ENCODE measurements around the gene ABHD18. TPM values are rescaled to one million over a fixed set of nuclear protein-coding genes. Genes with fewer than 3 reads are reported as not detected.

The ABHD18 gene
- total RNA-seq, 1 experiment from 2014 or later, result 10.1 TPM

GRCh38 chr4:128068918-128069317, 103.7 kb downstream of the ABHD18 start:
- CTCF ChIA-PET, result no interaction called here
- no peaks in the 10 kb centered on the region for H3K36me3 ChIP-seq (ENCODE audit: insufficient read depth, low read length, poor library complexity, severe bottlenecking)
- intact Hi-C loops (cut with micrococcal nuclease; ENCODE audit: unreplicated experiment), result loop anchor here (10.0 kb wide), 1 partner anchor 216 kb away; the partner anchor contains the start of gene PGRMC2
- H3K27me3 ChIP-seq (replicated peaks; ENCODE audit: insufficient read depth, low read depth, low read length, poor library complexity), result no peaks in the 10 kb centered on the region
- peaks cover 4% of the 10 kb centered on the region for H3K4me1 ChIP-seq (ENCODE audit: insufficient read depth, low read length, poor library complexity, severe bottlenecking)
- H3K9me3 ChIP-seq (ENCODE audit: low read depth, low read length, poor library complexity, severe bottlenecking), result no peaks in the 10 kb centered on the region
- no TSS peak for BruUV-seq (replicated peaks)
- POLR2A ChIA-PET (ENCODE audit: low non-redundant PET), result no interaction called here
- TF ChIP-seq, protein P1, sequence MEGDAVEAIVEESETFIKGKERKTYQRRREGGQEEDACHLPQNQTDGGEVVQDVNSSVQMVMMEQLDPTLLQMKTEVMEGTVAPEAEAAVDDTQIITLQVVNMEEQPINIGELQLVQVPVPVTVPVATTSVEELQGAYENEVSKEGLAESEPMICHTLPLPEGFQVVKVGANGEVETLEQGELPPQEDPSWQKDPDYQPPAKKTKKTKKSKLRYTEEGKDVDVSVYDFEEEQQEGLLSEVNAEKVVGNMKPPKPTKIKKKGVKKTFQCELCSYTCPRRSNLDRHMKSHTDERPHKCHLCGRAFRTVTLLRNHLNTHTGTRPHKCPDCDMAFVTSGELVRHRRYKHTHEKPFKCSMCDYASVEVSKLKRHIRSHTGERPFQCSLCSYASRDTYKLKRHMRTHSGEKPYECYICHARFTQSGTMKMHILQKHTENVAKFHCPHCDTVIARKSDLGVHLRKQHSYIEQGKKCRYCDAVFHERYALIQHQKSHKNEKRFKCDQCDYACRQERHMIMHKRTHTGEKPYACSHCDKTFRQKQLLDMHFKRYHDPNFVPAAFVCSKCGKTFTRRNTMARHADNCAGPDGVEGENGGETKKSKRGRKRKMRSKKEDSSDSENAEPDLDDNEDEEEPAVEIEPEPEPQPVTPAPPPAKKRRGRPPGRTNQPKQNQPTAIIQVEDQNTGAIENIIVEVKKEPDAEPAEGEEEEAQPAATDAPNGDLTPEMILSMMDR (conservative IDR thresholded peaks at IDR 0.05; ENCODE audit: low read depth, low read length), result peak; percentile 54
- TF ChIP-seq EZH2 (IDR thresholded peaks at IDR 0.05; ENCODE audit: borderline replicate concordance, low read depth, low read length, poor library complexity, severe bottlenecking), result no peak
- no peak overlapping the region for H3K27ac ChIP-seq (ENCODE audit: low read depth, low read length, poor library complexity, severe bottlenecking)
- DNase-seq (ENCODE audit: low spot score), result peak; percentile 58
- H3K4me3 ChIP-seq (ENCODE audit: low read depth, low read length, poor library complexity, severe bottlenecking), result no peak overlapping the region

DNA sequence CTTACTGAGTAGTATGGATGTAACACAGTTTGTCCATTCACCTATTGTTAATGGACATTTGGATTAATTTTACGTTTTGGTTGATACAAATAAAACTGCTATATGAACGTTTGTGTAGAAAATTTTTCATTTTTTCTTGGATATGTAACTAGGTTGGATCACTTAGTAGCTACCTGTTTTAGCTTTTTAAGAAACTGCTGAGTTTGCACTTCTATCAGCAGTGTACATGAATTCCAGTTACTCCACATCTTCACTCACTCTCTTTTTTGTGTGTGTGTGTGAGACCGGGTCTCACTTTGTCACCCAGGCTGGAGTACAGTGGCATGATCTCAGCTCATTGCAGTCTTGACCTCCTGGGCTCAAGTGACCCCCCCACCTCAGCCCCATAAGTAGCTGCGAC, 111.3 kb downstream of the ABHD18 start:
- POLR2A ChIA-PET (ENCODE audit: low non-redundant PET), result no interaction called here
- no TSS peak for BruUV-seq (replicated peaks)
- Histone ChIP-seq H3K27me3 (replicated peaks; ENCODE audit: insufficient read depth, low read depth, low read length, poor library complexity) (no peaks in the 10 kb centered on the region), H3K27ac (ENCODE audit: low read depth, low read length, poor library complexity, severe bottlenecking) (no peak overlapping the region), H3K4me1 (ENCODE audit: insufficient read depth, low read length, poor library complexity, severe bottlenecking) (no peaks in the 10 kb centered on the region), H3K4me3 (ENCODE audit: low read depth, low read length, poor library complexity, severe bottlenecking) (no peak overlapping the region), H3K9me3 (ENCODE audit: low read depth, low read length, poor library complexity, severe bottlenecking) (no peaks in the 10 kb centered on the region), H3K36me3 (ENCODE audit: insufficient read depth, low read length, poor library complexity, severe bottlenecking) (peaks cover 6% of the 10 kb centered on the region)
- DNase-seq (ENCODE audit: low spot score), result no peak
- CTCF ChIA-PET, result no interaction called here
- intact Hi-C loops (cut with micrococcal nuclease; ENCODE audit: unreplicated experiment), result no loop called here
- TF ChIP-seq EZH2 (IDR thresholded peaks at IDR 0.05; ENCODE audit: borderline replicate concordance, low read depth, low read length, poor library complexity, severe bottlenecking), result no peak
- TF ChIP-seq, protein P1 (conservative IDR thresholded peaks at IDR 0.05; ENCODE audit: low read depth, low read length), result no peak

Other genes starting within 250 kb of the ABHD18 start
- not detected in 2 replicates for gene SLC25A31, start 235.0 kb upstream of the ABHD18 start, total RNA-seq (2021)
- 3.8 and 4.9 TPM in 2 replicates for gene HSPA4L, start 183.1 kb upstream of the ABHD18 start, total RNA-seq (2021)
- 46.9 and 52.4 TPM in 2 replicates for gene PLK4, start 84.5 kb upstream of the ABHD18 start, total RNA-seq (2021)
- gene MFSD8, start 233 bp upstream of the ABHD18 start, total RNA-seq (2021), result 16.6 and 23.6 TPM in 2 replicates
- 20.3 and 21.5 TPM in 2 replicates for gene LARP1B, start 95.9 kb downstream of the ABHD18 start, total RNA-seq (2021)

Data from A673 (cell line).